HL-60 (cell line): Measurements from ENCODE around the gene TSC22D1.

ENCODE experiments used
- DNase-seq, 2 experiments: peaks; one replicate each; pipeline ENCODE4 v3.0.0-alpha.2; 2010 to 2020; ENCODE audit warnings: low read depth in 1 of 2, low spot score in 1 of 2
- H3K27ac ChIP-seq: fragments of 250-450 bp; sonication (Bioruptor Pico); replicated peaks from 2 replicates; pipeline ENCODE4 v1.5.1; 2020; ENCODE audit warnings: mild to moderate bottlenecking, moderate library complexity
- H3K27me3 ChIP-seq: fragments of 250-450 bp; sonication (Bioruptor Pico); 2 replicates; pipeline ENCODE4 v1.5.1; 2021; ENCODE audit warnings: mild to moderate bottlenecking, moderate library complexity; ENCODE audit not compliant: insufficient read depth, poor library complexity, severe bottlenecking
- H3K4me3 ChIP-seq: replicated peaks from 2 replicates; pipeline ENCODE4 v1.5.1; 2011; ENCODE audit warnings: mild to moderate bottlenecking, control low read depth, low read length; ENCODE audit not compliant: insufficient read depth
- CTCF ChIP-seq: IDR thresholded peaks from one replicate; pipeline ENCODE4 v1.5.1; 2011; ENCODE audit warnings: low read length, control low read depth, inconsistent platforms; ENCODE audit not compliant: insufficient read depth
- GABPA ChIP-seq: IDR thresholded peaks from 2 replicates; pipeline ENCODE4 v1.6.1; 2012; ENCODE audit warnings: low read depth
- POLR2AphosphoS5 ChIP-seq: IDR thresholded peaks from 2 replicates; pipeline ENCODE4 v1.6.1; 2012; ENCODE audit warnings: low read depth
- REST ChIP-seq: IDR thresholded peaks from 2 replicates; pipeline ENCODE4 v1.6.1; 2012; ENCODE audit warnings: low read depth; ENCODE audit not compliant: insufficient replicate concordance
- SPI1 ChIP-seq: IDR thresholded peaks from 2 replicates; pipeline ENCODE4 v1.6.1; 2012; ENCODE audit warnings: low read depth, mild to moderate bottlenecking, borderline replicate concordance

TSC22D1 gene

GRCh38 chr13:44439452-44440024 lies 136.6 kb downstream of the TSC22D1 start:
- Histone ChIP-seq H3K4me3 (no peak overlapping the region), H3K27ac (no peak overlapping the region), H3K27me3 (peaks cover 4% of the 10 kb centered on the region)
- DNase-seq = peak in 1 of 2 experiments; percentile 40
- TF ChIP-seq REST (no peak), SPI1 (peak; percentile 92)

- Histone ChIP-seq H3K27ac (no peak overlapping the region), H3K27me3 (peaks cover 4% of the 10 kb centered on the region), H3K4me3 (no peak overlapping the region)
- DNase-seq = no peak
- TF ChIP-seq GABPA = no peak
- TF ChIP-seq POLR2AphosphoS5 = no peak
- no peak for TF ChIP-seq SPI1
- TF ChIP-seq REST = no peak
- TF ChIP-seq CTCF = no peak
Observed at GRCh38 chr13:44438234-44438579, 137.9 kb downstream of the TSC22D1 start.

GRCh38 chr13:44437356-44438233 lies 138.5 kb downstream of the TSC22D1 start:
- no peak for TF ChIP-seq POLR2AphosphoS5
- TF ChIP-seq CTCF = no peak
- TF ChIP-seq REST = no peak
- no peak for TF ChIP-seq SPI1
- no peak for TF ChIP-seq GABPA
- Histone ChIP-seq H3K27ac (no peak overlapping the region), H3K4me3 (peak overlapping the region; percentile 51), H3K27me3 (peaks cover 4% of the 10 kb centered on the region)
- DNase-seq = no peak
